ENCODE data around the gene CTNNA2.

Gene CTNNA2

DNA sequence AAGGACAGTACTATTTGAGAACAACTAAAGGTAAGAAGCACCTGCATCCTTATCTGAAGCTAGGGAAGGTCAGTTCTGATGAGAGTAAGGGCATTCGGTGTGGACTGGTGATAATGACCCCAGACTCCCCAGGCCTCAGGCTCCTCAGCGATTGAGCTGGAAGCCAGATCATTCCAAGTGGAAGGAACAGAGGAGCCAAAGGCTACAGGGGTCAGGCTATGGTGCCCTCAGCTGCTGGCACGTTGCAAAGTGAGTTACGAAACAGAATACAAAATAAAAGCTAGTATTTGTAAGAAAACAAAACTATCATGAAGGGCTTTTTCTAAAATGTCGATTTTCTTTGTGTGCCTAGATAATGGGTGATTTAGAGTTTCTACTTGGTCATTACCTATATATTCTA lies 960.2 kb downstream of the CTNNA2 start:
- H3K4me1 Mint-ChIP-seq, result no peaks in the 10 kb centered on the region
- no peak for ATAC-seq (replicated peaks)
- no peaks in the 10 kb centered on the region for H3K36me3 Mint-ChIP-seq
- H3K9me3 Mint-ChIP-seq, result peaks cover 5 to 9% of the 10 kb centered on the region in 2 donors
- H3K27me3 Mint-ChIP-seq, result no peaks in the 10 kb centered on the region
- DNase-seq, result no peak
- H3K4me3 Mint-ChIP-seq, result no peak overlapping the region
- no peak overlapping the region for H3K27ac Mint-ChIP-seq

DNA sequence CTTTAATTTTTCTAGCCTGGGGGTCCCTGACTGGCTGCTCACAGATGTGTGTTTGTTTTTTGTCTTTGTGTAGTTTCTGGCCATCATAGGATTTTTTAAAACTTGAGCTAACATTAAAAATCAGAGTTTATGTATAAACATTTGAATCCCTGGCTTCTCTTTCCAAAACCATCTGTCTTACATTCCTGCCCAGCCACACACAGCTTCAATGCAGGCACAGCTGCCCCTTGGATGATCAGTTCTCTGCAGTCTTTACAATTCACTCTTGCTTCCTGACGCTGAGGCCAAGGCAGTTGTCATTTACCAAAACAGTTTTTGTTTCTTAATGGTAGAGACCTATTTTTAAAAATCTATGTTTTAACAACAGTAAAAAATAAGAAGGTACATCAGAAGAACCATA lies 960.9 kb downstream of the CTNNA2 start:
- DNase-seq (no peak), ATAC-seq (replicated peaks) (no peak)
- Mint-ChIP-seq H3K4me1 (no peaks in the 10 kb centered on the region), H3K27me3 (no peaks in the 10 kb centered on the region), H3K9me3 (peaks cover 4 to 9% of the 10 kb centered on the region in 2 donors), H3K4me3 (no peak overlapping the region), H3K36me3 (no peaks in the 10 kb centered on the region), H3K27ac (no peak overlapping the region)

DNA sequence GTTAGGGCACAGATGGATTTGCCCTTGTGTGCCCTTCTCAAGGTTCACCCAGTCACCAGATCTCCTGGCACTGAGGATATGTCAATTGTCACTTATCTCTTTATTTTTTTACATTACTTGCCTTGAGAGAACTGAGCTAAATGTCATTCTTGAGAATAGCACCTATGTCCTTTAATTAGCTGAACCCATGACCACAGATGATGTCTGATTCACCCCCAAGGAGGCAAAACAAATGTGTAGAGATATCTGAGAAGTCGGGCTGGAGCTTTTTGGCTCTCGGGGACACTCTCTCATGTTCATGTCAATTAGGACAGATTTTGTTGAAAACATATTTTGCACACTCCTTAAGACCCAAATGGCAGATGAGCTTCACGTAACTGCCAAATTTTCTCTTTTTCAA lies 963.1 kb downstream of the CTNNA2 start:
- DNase-seq (no peak), ATAC-seq (replicated peaks) (no peak)
- no peaks in the 10 kb centered on the region for H3K4me1 Mint-ChIP-seq
- no peak overlapping the region for H3K27ac Mint-ChIP-seq
- H3K36me3 Mint-ChIP-seq, result no peaks in the 10 kb centered on the region
- H3K4me3 Mint-ChIP-seq, result no peak overlapping the region
- no peaks in the 10 kb centered on the region for H3K27me3 Mint-ChIP-seq
- peaks cover 4 to 6% of the 10 kb centered on the region in 2 donors for H3K9me3 Mint-ChIP-seq

DNA sequence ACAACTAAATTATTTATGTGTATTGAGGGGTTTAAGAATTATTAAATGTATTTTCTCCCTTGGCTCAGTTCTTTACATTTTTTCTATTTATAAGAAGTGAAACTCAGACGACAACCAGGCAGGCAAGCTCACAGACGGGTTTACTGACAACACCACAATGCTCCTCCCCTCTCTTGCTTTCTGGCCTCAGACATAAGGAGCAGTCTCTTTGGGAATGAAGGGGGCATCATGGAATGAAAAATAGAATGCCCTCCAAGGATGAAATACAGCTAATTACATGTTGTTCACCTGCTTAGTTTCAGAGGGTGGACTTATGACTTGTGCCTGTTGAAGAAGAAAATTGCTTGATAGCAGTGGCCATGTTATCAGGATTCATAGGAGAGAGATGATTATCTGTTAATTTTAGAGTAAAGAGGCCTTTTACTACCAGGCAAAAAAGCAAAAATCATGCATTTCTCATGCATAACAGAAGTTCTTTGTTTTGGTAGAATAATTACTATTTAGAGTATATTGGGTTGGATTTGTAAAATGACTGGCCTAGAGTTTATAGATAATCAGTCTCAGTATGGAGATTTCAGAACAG lies 963.8 kb downstream of the CTNNA2 start:
- H3K27me3 Mint-ChIP-seq, result no peaks in the 10 kb centered on the region
- H3K4me1 Mint-ChIP-seq, result no peaks in the 10 kb centered on the region
- no peak overlapping the region for H3K27ac Mint-ChIP-seq
- DNase-seq (no peak), ATAC-seq (replicated peaks) (no peak)
- H3K36me3 Mint-ChIP-seq, result no peaks in the 10 kb centered on the region
- H3K9me3 Mint-ChIP-seq, result peaks cover 3 to 6% of the 10 kb centered on the region in 2 donors
- H3K4me3 Mint-ChIP-seq, result no peak overlapping the region

DNA sequence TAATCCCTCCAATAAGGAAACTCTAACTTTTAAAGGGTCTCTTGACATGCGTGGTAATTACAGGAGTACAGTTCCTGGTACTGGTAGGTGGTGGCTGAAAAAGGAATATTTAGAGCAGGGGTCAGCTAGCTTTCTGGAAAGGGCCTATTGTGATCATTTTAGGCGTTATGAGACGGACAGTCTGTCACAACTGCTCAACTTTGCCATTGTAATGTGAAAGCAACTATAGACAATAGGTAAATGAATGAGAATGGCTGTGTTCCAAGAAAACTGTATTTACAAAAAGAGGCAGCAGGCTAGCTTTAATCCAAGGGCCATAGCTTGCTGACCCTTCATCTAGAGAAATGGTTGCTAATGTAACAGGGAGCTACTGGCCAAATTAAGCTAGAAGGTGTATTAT lies 969.4 kb downstream of the CTNNA2 start:
- DNase-seq (no peak), ATAC-seq (replicated peaks) (no peak)
- H3K4me3 Mint-ChIP-seq, result no peak overlapping the region
- peaks cover 0 to 3% of the 10 kb centered on the region in 2 donors for H3K9me3 Mint-ChIP-seq
- no peaks in the 10 kb centered on the region for H3K36me3 Mint-ChIP-seq
- H3K27ac Mint-ChIP-seq, result no peak overlapping the region
- no peaks in the 10 kb centered on the region for H3K27me3 Mint-ChIP-seq
- no peaks in the 10 kb centered on the region for H3K4me1 Mint-ChIP-seq

DNA sequence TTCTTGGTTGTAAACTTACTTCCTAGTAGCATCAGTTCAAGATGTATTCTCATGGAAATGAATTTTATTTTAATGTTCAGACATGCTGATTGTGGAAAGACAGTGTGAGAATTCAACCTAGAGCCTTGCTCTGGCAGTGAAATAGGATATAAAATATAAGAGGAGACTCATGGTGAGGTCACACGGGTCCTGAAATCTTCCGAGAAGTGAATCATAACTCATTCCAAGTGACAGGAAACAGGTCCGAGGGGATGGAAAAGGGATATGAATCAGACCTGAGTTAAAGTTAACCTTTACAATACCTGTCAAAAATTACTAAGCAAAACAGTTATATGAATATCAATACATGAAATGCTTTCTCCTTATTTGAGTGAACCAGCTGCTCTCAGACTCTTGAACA lies 976.9 kb downstream of the CTNNA2 start:
- no peak overlapping the region for H3K4me3 Mint-ChIP-seq
- H3K36me3 Mint-ChIP-seq, result no peaks in the 10 kb centered on the region
- H3K27ac Mint-ChIP-seq, result no peak overlapping the region
- no peaks in the 10 kb centered on the region for H3K4me1 Mint-ChIP-seq
- DNase-seq, result no peak
- peaks cover 0 to 2% of the 10 kb centered on the region in 2 donors for H3K9me3 Mint-ChIP-seq
- no peaks in the 10 kb centered on the region for H3K27me3 Mint-ChIP-seq
- no peak for ATAC-seq (replicated peaks)

DNA sequence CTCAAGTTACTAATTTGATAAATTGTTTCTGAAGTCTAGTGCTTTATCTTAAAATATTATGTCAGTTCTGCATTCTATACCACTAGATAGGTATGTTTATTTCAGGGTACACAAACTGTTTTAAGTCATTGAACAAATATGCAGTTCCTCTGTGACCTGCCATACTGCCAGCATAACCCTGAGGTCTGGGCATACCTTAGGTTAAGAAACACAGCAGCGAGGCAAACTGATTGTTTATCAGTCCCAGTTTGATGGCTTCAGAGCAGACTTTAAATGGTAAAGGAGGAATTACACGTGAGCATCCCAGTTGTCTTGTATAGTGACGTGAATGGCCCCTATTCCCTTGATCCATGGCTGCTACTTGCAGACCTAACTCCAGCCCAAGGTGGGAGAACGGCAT lies 978.1 kb downstream of the CTNNA2 start:
- no peak for ATAC-seq (replicated peaks)
- H3K36me3 Mint-ChIP-seq, result no peaks in the 10 kb centered on the region
- H3K27ac Mint-ChIP-seq, result no peak overlapping the region
- no peaks in the 10 kb centered on the region for H3K4me1 Mint-ChIP-seq
- no peaks in the 10 kb centered on the region for H3K27me3 Mint-ChIP-seq
- DNase-seq, result no peak
- peaks cover 0 to 2% of the 10 kb centered on the region in 2 donors for H3K9me3 Mint-ChIP-seq
- H3K4me3 Mint-ChIP-seq, result no peak overlapping the region

DNA sequence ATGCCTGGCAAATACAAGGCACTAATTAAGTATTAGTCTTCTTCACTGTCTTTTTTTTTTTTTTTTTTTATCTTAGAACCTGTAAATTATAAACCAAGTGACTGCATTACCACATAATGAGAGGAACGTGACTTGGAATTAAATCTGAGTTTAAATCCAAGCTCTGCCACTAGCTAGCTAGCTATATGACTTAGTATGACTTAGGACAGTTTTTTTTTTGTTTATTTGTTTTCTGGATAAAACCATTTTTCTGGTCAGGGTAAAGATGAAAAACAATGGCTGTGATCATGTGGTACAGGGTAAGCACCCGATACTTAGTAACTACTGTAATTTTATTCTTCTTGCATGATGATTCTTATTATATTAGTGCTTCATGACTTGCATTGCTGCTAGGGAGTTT lies 983.5 kb downstream of the CTNNA2 start:
- Mint-ChIP-seq H3K36me3 (no peaks in the 10 kb centered on the region), H3K9me3 (peaks cover 0 to 4% of the 10 kb centered on the region in 2 donors), H3K27me3 (no peaks in the 10 kb centered on the region), H3K27ac (no peak overlapping the region), H3K4me1 (no peaks in the 10 kb centered on the region), H3K4me3 (no peak overlapping the region)
- no peak for ATAC-seq (replicated peaks)
- no peak for DNase-seq

DNA sequence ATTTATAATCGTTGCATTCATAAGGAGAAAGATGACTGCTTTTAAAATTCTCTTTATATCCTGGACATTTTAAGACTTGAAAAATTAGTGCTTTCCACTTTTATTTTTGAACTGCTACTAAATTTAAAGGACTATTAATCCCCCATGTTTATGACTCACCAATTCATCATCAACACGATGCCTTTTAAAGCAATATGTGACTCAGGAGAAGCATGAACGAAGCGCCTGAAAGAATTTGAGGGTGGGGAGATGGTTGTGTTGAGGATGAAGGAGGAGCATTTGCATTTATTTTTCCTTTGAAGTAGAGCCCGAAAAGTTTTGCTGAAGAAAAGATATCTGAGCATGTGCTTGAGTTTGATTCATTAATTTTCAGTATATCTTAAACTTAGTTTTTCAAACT lies 983.9 kb downstream of the CTNNA2 start:
- Mint-ChIP-seq H3K27ac (no peak overlapping the region), H3K4me1 (no peaks in the 10 kb centered on the region), H3K4me3 (no peak overlapping the region), H3K27me3 (no peaks in the 10 kb centered on the region), H3K9me3 (peaks cover 0 to 4% of the 10 kb centered on the region in 2 donors), H3K36me3 (no peaks in the 10 kb centered on the region)
- DNase-seq (no peak), ATAC-seq (replicated peaks) (no peak)

DNA sequence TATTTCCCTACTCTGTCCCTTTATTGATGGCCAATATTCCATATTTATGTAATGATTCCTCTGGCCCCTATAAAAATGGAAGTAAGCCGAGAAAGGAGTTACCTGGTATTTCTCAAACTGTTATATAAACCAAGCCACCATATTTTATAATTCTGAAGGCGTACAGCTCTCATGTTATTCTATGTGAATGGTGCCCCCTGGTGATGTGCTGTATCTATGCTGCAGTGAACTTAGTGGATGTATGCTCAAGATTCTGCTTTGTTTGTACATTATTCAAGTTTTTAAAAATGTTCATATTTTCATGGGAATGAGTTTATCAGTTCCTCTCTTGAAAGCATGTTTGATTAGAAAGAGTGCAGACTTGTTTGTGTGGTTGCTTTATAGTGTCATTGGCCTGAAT lies 986.2 kb downstream of the CTNNA2 start:
- peaks cover 0 to 2% of the 10 kb centered on the region in 2 donors for H3K9me3 Mint-ChIP-seq
- no peaks in the 10 kb centered on the region for H3K36me3 Mint-ChIP-seq
- DNase-seq (no peak), ATAC-seq (replicated peaks) (no peak)
- no peak overlapping the region for H3K4me3 Mint-ChIP-seq
- H3K4me1 Mint-ChIP-seq, result no peaks in the 10 kb centered on the region
- H3K27ac Mint-ChIP-seq, result no peak overlapping the region
- H3K27me3 Mint-ChIP-seq, result no peaks in the 10 kb centered on the region

DNA sequence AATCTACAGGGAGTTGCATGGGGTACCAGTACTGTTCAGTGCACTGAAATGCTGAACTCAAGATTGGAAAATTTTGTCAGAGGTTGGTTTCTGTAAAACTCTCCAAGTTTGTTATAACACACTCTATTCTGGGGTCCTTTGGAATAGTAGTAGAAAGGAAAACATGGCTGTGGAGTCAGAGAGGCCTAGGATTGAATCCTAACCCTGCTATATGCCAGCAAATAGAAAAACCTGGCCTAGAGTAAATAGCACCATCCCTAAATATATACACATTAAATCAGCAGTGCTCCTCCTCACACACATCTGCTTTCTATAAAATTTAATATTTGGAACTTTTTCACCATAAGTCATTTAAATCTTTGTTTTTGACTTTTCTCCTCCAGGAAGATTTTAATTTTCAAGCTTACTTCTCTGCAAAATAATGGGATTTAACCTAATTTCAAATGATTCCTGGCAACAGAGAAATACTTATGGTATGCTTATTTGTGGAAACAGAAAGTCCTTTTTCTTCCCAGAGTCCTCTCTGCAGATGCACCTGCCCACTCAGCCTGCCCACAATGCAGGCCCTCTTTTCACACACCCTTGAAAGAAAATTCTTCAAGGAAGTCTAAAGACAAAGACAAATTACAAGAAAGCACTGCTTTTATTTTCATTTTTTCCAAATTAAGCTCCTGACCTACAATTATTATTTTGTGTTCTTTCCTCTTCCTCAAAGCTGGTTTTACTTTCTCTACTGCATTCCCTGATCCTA lies 989.2 kb downstream of the CTNNA2 start:
- no peak for DNase-seq
- Mint-ChIP-seq H3K4me3 (no peak overlapping the region), H3K27me3 (no peaks in the 10 kb centered on the region), H3K4me1 (no peaks in the 10 kb centered on the region), H3K36me3 (no peaks in the 10 kb centered on the region), H3K27ac (no peak overlapping the region), H3K9me3 (peaks cover 4 to 5% of the 10 kb centered on the region in 2 donors)
- no peak for ATAC-seq (replicated peaks)

DNA sequence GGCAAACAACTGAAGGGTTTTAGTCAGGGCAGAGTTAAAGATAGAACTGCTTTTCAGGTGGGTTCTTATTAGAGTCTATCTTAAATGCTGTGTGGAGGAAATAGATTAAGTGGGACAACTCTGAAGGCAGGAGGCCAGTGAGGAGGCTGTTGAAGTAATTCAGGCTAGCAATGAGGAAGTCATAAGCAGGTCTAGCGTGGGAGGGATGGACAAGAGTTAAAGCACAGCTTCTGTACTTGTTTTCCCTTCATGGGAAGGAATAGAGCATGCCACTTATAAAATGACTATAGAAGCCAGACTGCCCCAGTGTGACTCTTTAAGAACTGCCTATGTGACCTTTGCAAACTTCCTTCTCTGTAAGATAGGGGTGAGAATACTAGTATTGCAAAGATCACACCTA lies 993.7 kb downstream of the CTNNA2 start:
- Mint-ChIP-seq H3K36me3 (no peaks in the 10 kb centered on the region), H3K9me3 (peaks cover 2 to 5% of the 10 kb centered on the region in 2 donors), H3K27ac (no peak overlapping the region), H3K27me3 (no peaks in the 10 kb centered on the region), H3K4me3 (no peak overlapping the region), H3K4me1 (no peaks in the 10 kb centered on the region)
- ATAC-seq (replicated peaks) (no peak), DNase-seq (no peak)

DNA sequence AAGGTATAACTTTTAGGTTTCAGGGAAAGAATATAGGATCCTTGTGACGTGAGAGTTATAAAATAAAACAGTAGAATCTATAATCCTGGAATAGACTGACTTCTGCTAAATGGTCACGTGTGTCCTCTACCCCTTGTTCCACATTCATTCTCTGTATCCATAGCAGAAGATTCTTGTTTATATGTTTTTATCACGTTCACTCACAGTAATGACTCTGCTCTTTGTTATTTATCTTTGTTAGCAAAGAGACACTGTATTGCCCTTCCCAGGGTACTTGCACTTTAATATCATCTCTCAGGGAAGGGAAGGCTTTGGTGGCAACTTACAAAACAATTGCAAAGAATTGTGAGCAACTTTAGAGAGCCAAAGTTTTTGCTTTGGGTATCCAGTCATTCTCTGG lies 997.9 kb downstream of the CTNNA2 start:
- no peaks in the 10 kb centered on the region for H3K4me1 Mint-ChIP-seq
- DNase-seq (no peak), ATAC-seq (replicated peaks) (no peak)
- no peaks in the 10 kb centered on the region for H3K27me3 Mint-ChIP-seq
- H3K27ac Mint-ChIP-seq, result no peak overlapping the region
- no peak overlapping the region for H3K4me3 Mint-ChIP-seq
- H3K36me3 Mint-ChIP-seq, result no peaks in the 10 kb centered on the region
- peaks cover 2 to 5% of the 10 kb centered on the region in 2 donors for H3K9me3 Mint-ChIP-seq

DNA sequence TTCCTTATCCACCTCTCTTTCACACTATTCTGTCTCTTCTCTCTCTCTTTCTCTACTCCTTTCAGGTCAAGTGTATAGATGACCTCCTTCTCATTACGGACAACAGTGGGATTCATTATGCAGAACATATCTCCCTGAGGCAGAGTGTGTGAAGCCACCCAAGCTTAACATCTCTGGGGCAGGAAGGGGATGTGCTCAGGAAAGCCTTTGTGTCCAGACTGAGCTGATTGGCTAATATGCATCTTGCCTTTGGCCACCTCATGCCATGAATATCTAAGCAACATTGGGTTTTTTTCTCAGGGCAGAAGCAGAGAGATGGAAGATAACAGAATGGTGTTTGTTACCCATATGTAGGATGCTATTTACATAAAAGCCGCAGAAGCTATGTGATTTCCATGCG lies 1003.1 kb downstream of the CTNNA2 start:
- no peaks in the 10 kb centered on the region for H3K27me3 Mint-ChIP-seq
- no peaks in the 10 kb centered on the region for H3K9me3 Mint-ChIP-seq
- DNase-seq, result no peak
- H3K36me3 Mint-ChIP-seq, result no peaks in the 10 kb centered on the region
- no peak overlapping the region for H3K27ac Mint-ChIP-seq
- no peaks in the 10 kb centered on the region for H3K4me1 Mint-ChIP-seq
- H3K4me3 Mint-ChIP-seq, result no peak overlapping the region
- ATAC-seq (replicated peaks), result no peak

DNA sequence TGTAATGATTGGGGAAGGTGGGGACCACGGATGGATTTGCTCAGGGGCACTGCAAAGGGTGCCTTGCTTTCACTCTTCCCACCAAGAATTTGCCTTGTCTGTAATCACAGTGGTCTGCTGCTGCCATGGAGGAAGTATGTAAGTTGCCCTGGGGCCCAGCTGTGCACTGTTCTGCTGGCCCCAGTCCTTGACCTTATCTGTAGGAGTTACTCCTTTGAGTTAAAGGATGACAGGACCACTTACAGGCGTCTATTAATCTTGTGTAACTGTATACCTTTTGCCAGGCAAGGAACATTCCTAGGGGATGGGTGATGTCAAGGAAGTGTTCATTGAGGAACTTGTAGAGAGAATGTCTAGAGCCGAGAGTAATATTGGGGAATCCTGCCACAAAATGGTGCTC lies 1004.5 kb downstream of the CTNNA2 start:
- DNase-seq (no peak), ATAC-seq (replicated peaks) (no peak)
- H3K36me3 Mint-ChIP-seq, result no peaks in the 10 kb centered on the region
- H3K4me3 Mint-ChIP-seq, result no peak overlapping the region
- H3K9me3 Mint-ChIP-seq, result no peaks in the 10 kb centered on the region
- no peaks in the 10 kb centered on the region for H3K27me3 Mint-ChIP-seq
- H3K27ac Mint-ChIP-seq, result no peak overlapping the region
- H3K4me1 Mint-ChIP-seq, result no peaks in the 10 kb centered on the region

All from stimulated activated naive B cell treated with anti-CD40 and anti-IgM and Interleukin-4, amounts not matched to agents 10 μg/mL and 1 μg/mL and 100 μg/mL, for 72 hours (primary cell).